CD4-positive, alpha-beta T cell treated with Interleukin-6 for 4 hours (primary cell): ENCODE results near the gene NACC2.
"Not testable (repeated sequence)": the region's sequence is repeated elsewhere in the genome, so short reads cannot be mapped to it uniquely, and the experiment has no call there.

ENCODE experiments used
- DNase-seq: peaks from one replicate; pipeline ENCODE4 v3.0.0-alpha.2; 2020; ENCODE audit warnings: mixed read lengths

Gene NACC2

GRCh38 chr9:136043441-136043991, 51.6 kb downstream of the NACC2 start:
- DNase-seq = no peak

GRCh38 chr9:136042541-136042940, 52.5 kb downstream of the NACC2 start:
- DNase-seq = no peak

GRCh38 chr9:136040848-136041247, 54.2 kb downstream of the NACC2 start:
- DNase-seq = not testable (repeated sequence)

GRCh38 chr9:136039488-136039887, 55.6 kb downstream of the NACC2 start:
- DNase-seq = no peak

- no peak for DNase-seq
Observed at GRCh38 chr9:136036848-136037247, 58.2 kb downstream of the NACC2 start.

- DNase-seq = no peak
Observed at GRCh38 chr9:136036050-136036449, 59.0 kb downstream of the NACC2 start.

GRCh38 chr9:136031741-136032730, 63.1 kb downstream of the NACC2 start:
- DNase-seq = no peak

- DNase-seq = no peak
Observed at GRCh38 chr9:136031094-136031493, 64.0 kb downstream of the NACC2 start.

- DNase-seq = no peak
Observed at GRCh38 chr9:136029556-136029955, 65.5 kb downstream of the NACC2 start.

GRCh38 chr9:136028760-136029470, 66.2 kb downstream of the NACC2 start:
- no peak for DNase-seq

- not testable (repeated sequence) for DNase-seq
Observed at GRCh38 chr9:136026943-136027289, 68.2 kb downstream of the NACC2 start.

GRCh38 chr9:136026266-136026942, 68.7 kb downstream of the NACC2 start:
- DNase-seq = no peak

- DNase-seq = no peak
Observed at GRCh38 chr9:136025481-136025880, 69.6 kb downstream of the NACC2 start.

- no peak for DNase-seq
Observed at GRCh38 chr9:136024696-136025316, 70.3 kb downstream of the NACC2 start.

GRCh38 chr9:136024286-136024685, 70.8 kb downstream of the NACC2 start:
- DNase-seq = no peak

GRCh38 chr9:136023410-136024225, 71.5 kb downstream of the NACC2 start:
- no peak for DNase-seq

- no peak for DNase-seq
Observed at GRCh38 chr9:136022731-136023409, 72.2 kb downstream of the NACC2 start.

GRCh38 chr9:136021872-136022681, 73.0 kb downstream of the NACC2 start:
- no peak for DNase-seq

GRCh38 chr9:136021171-136021871, 73.8 kb downstream of the NACC2 start:
- DNase-seq = no peak

GRCh38 chr9:136020671-136021070, 74.4 kb downstream of the NACC2 start:
- DNase-seq = no peak
